Lung (tissue), 12 donors: ENCODE data around the gene SECTM1. TPM values are rescaled to one million over a fixed set of nuclear protein-coding genes. Genes with fewer than 3 reads are reported as not detected.

Experiments used
- ATAC-seq: fragments of 200-7000 bp; cut with Tn5 transposase; one replicate; pipeline ENCODE4 v1.9.1; 2020; ENCODE audit warnings: moderate number of reproducible peaks; ENCODE audit not compliant: insufficient read depth, low FRiP score
- DNase-seq, 3 donors: peaks; one replicate each; pipeline ENCODE4 v3.0.0-alpha.2; 2013 to 2017
- H3K27ac ChIP-seq, 2 donors: one replicate each; pipeline ENCODE4 v1.5.1; 2013; ENCODE audit warnings: mild to moderate bottlenecking in 2 of 2, moderate library complexity in 2 of 2, control low read depth in 1 of 2, inconsistent platforms in 1 of 2, low read depth in 1 of 2, low read length in 1 of 2
- H3K27me3 ChIP-seq, 3 donors: one replicate each; pipeline ENCODE4 v1.5.1; 2013; ENCODE audit warnings: low read length in 2 of 3; ENCODE audit not compliant: control insufficient read depth in 3 of 3, insufficient read depth in 3 of 3
- H3K36me3 ChIP-seq, 4 donors: one replicate each; pipeline ENCODE4 v1.5.1; 2013; ENCODE audit warnings: low read length in 4 of 4, mild to moderate bottlenecking in 1 of 4, moderate library complexity in 1 of 4; ENCODE audit not compliant: control insufficient read depth in 4 of 4, insufficient read depth in 4 of 4
- H3K4me1 ChIP-seq, 5 donors: one replicate each; pipeline ENCODE4 v1.5.1; 2013; ENCODE audit warnings: low read length in 5 of 5, mild to moderate bottlenecking in 2 of 5, moderate library complexity in 1 of 5; ENCODE audit not compliant: control insufficient read depth in 5 of 5, insufficient read depth in 5 of 5
- H3K4me3 ChIP-seq: one replicate; pipeline ENCODE4 v1.5.1; 2013; ENCODE audit warnings: mild to moderate bottlenecking, control low read depth, moderate library complexity
- H3K9ac ChIP-seq, 2 donors: one replicate each; pipeline ENCODE4 v1.5.1; 2013; ENCODE audit warnings: low read length in 2 of 2, control low read depth in 1 of 2; ENCODE audit not compliant: insufficient read depth in 1 of 2
- H3K9me3 ChIP-seq, 4 donors: one replicate each; pipeline ENCODE4 v1.5.1; 2013; ENCODE audit warnings: low read length in 3 of 4, mild to moderate bottlenecking in 1 of 4, moderate library complexity in 1 of 4; ENCODE audit not compliant: control insufficient read depth in 4 of 4, insufficient read depth in 3 of 4
- WGBS, 2 donors: extraction: QIAGEN DNeasy Blood & Tissue Kit; methylation state at CpG; one replicate each; pipeline ENCODE4 v1.1.7; 2013; 5-methylcytosine and 5-hydroxymethylcytosine counted together
- polyA plus RNA-seq, 2 donors: library from polyadenylated mRNA; stranded (reverse); fragments of 200-250 nt; gene quantifications; one replicate each; pipeline ENCODE4 v1.2.1, GENCODE V29; 2013
- total RNA-seq, 2 donors: library from RNA; depleted of rRNA in 1 of 2; stranded (reverse); fragments of >200 nt in 1 of 2; gene quantifications; one replicate each; pipeline ENCODE4 v1.2.1, GENCODE V29; 2014 to 2021
- TF ChIP-seq, protein P1 (sequence below): IDR thresholded peaks from 2 replicates; pipeline ENCODE4 v1.5.1; 2012; ENCODE audit warnings: mild to moderate bottlenecking; ENCODE audit errors: control extremely low read depth, extremely low read depth
- donor health status: control.
- donor health status: control.
- donor health status: Bipolar disorder and iron deficiency.
- donor health status: healthy.
- donor health status: DM: yes; HTN: yes; CAD: no.

The SECTM1 gene
- total and polyA plus RNA-seq, 4 donors, result 12.5 to 68.6 (median 26.4) TPM

DNA sequence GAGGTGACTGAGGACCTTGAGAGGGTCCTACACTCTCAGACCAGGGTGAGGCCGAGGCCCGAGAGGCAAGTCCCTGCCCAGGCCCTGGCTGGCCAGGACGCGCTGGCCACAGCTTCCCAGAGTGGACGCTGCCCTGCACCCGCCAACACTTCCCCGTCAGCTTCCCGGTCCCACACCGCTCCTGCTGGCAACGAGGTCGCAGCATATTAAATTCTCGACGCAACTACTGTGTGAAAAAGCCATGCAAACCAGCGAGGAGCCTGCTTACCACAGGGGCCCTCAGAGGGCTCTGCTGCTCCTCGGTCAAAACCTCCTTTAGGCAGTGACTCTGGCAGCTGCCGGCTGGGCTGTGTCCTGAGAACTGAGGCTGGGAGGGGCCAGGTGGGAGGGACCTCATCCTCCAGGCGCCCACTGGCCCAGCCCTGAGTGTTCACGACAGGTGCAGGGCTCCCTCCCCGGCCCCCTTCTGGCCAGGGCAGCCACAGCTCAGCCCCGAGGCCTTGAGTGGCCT, 23.3 kb upstream of the SECTM1 start:
- TF ChIP-seq, protein P1, sequence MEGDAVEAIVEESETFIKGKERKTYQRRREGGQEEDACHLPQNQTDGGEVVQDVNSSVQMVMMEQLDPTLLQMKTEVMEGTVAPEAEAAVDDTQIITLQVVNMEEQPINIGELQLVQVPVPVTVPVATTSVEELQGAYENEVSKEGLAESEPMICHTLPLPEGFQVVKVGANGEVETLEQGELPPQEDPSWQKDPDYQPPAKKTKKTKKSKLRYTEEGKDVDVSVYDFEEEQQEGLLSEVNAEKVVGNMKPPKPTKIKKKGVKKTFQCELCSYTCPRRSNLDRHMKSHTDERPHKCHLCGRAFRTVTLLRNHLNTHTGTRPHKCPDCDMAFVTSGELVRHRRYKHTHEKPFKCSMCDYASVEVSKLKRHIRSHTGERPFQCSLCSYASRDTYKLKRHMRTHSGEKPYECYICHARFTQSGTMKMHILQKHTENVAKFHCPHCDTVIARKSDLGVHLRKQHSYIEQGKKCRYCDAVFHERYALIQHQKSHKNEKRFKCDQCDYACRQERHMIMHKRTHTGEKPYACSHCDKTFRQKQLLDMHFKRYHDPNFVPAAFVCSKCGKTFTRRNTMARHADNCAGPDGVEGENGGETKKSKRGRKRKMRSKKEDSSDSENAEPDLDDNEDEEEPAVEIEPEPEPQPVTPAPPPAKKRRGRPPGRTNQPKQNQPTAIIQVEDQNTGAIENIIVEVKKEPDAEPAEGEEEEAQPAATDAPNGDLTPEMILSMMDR, result no peak
- 44 to 69% methylated on average over 20 of the region's 20 CpGs for WGBS, 2 donors
- ATAC-seq (no peak), DNase-seq (no peak)
- H3K9me3 ChIP-seq, result no peaks in the 10 kb centered on the region
- H3K4me1 ChIP-seq, result peaks cover 0 to 11% (median 0%) of the 10 kb centered on the region in 5 donors
- no peak overlapping the region for H3K9ac ChIP-seq
- no peak overlapping the region for H3K4me3 ChIP-seq
- peaks cover 0 to 9% (median 5%) of the 10 kb centered on the region in 3 donors for H3K27me3 ChIP-seq
- H3K36me3 ChIP-seq, result no peaks in the 10 kb centered on the region
- peak overlapping the region in 1 of 2 donors; percentile 72 for H3K27ac ChIP-seq

DNA sequence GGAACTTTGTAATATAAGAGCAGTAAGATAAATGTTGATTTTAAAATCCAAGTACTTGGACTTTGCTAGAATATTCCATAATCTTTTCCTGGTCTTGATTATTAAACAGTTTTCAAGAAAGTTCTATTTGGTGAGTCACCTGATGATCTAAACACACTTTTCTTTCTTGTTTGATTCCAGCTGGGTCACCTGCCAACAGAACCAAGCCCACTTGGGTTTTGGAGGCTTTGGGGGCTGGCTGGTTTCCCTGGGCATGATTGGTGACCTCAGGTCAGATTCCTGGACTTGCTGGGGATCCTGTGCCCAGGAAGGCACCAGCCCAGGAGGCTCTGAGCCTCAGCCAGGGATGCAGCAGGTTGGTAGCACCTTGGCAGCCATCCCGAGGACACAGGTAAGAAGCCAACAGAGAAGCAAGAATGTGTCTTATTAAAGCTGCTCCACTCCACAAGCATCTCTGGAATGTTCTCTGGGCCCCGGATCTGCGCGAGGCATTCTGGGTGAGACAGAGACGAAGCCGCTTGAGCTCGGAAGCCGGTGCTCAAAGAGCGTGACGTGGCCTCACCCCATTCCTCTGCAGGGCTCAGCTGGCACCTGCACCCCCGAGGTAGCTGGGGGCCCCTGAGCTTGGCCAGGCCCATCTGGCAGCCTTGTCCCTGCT, 22.3 kb upstream of the SECTM1 start:
- Histone ChIP-seq H3K9ac (no peak overlapping the region), H3K27me3 (peaks cover 0 to 9% (median 5%) of the 10 kb centered on the region in 3 donors), H3K27ac (peak overlapping the region in 1 of 2 donors; percentile 72), H3K4me1 (peaks cover 0 to 17% (median 0%) of the 10 kb centered on the region in 5 donors), H3K36me3 (no peaks in the 10 kb centered on the region), H3K9me3 (no peaks in the 10 kb centered on the region), H3K4me3 (no peak overlapping the region)
- TF ChIP-seq, protein P1, result no peak
- DNase-seq (peak; percentile 18 to 51 (median 43)), ATAC-seq (peak; percentile 65)
- WGBS, 2 donors, result 55 to 79% methylated on average over 11 of the region's 11 CpGs

DNA sequence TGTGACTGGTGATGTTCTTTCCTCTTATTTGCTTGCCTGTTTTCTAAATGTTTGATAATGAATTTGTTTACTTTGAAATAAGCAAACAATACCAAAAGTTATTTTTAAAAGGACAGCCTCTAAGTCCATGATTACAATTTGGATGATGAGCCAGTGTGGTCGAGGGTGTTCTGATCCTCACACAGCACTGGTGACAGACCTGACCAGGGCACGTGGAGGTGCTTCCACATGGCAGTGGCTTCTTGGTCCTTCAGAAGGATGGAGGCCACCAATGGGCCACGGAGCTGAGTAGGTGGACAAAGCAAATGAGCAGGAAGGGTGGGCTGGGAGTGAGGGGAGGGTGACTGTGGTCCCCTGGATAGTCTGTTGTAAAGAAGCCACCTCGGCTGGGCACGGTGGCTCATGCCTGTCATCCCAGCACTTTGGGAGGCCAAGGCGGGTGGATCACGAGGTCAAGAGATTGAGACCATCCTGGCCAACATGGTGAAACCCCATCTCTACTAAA, 21.3 kb upstream of the SECTM1 start:
- peaks cover 0 to 17% (median 0%) of the 10 kb centered on the region in 5 donors for H3K4me1 ChIP-seq
- 87 to 88% methylated on average over 7 of the region's 7 CpGs for WGBS, 2 donors
- peaks cover 0 to 7% (median 5%) of the 10 kb centered on the region in 3 donors for H3K27me3 ChIP-seq
- no peak overlapping the region for H3K4me3 ChIP-seq
- no peaks in the 10 kb centered on the region for H3K36me3 ChIP-seq
- H3K9ac ChIP-seq, result no peak overlapping the region
- H3K9me3 ChIP-seq, result no peaks in the 10 kb centered on the region
- no peak for DNase-seq
- no peak overlapping the region for H3K27ac ChIP-seq
- TF ChIP-seq, protein P1, result no peak
- ATAC-seq, result no peak
